Measurements from ENCODE around the gene MAP3K5. TPM values are rescaled to one million over a fixed set of nuclear protein-coding genes. Genes with fewer than 3 reads are reported as not detected.
"Not testable (repeated sequence)": the region's sequence is repeated elsewhere in the genome, so short reads cannot be mapped to it uniquely, and the experiment has no call there.

Gene MAP3K5
- total RNA-seq, 4 donors from 2014 or later, result 18.7 to 24.1 (median 20.7) TPM

DNA sequence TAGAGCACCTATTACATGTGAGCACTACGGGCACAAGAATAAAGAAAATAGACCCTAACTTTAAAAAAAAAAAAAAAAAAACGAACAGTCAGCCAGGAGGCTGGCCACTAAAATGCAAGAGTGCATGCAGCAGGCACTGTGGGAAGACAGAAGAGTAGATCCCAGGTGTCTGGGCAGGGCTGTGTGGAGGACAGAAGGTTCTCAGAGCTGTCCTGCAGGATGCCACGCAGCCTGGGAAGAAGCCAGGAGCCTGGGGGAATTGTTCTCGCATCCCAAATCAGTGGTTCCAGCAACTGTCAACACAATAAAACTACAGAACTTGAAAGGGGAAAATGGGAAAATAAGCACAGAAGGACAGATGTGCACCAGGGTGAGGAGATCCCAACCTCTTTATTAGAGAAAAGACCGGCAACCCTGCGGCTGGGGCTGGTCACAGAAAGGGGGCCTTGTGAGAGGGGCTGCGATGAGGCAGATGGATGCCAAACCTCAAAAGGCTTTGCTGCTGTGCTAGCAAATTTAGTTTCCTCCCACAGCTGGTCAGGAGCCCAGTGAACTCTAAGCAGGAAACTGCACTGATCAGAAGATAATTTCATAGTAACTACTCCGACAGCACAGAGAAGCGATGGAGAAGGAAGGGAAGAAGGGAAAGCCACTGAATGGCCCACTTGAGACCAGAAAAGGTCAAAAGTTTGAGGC, 30.9 kb downstream of the MAP3K5 start:
- DNase-seq (ENCODE audit: extremely low spot score), result no peak
- WGBS, result 25% methylated on average over 9 of the region's 9 CpGs
- Histone ChIP-seq H3K4me3 (peak overlapping the region; percentile 1 to 37 (median 21)), H3K36me3 (no peaks in the 10 kb centered on the region), H3K27me3 (no peaks in the 10 kb centered on the region), H3K9me3 (no peaks in the 10 kb centered on the region), H3K4me1 (peaks cover 54 to 66% (median 58%) of the 10 kb centered on the region in 4 donors), H3K27ac (replicated peaks in 1 of 4) (peak overlapping the region; percentile 60 to 73 (median 69))
- TF ChIP-seq EP300 (IDR thresholded peaks at IDR 0.05) (no peak), POLR2AphosphoS5 (IDR thresholded peaks at IDR 0.05) (peak in 1 of 2 donors; percentile 27), POLR2A (IDR thresholded peaks at IDR 0.05; ENCODE audit: low read depth) (no peak), CTCF (IDR thresholded peaks at IDR 0.05) (no peak)
- intact Hi-C loops (cut with DNase I), result no loop called here

GRCh38 chr6:136760781-136761180, 31.5 kb downstream of the MAP3K5 start:
- WGBS, result 83% methylated on average over 5 of the region's 5 CpGs
- DNase-seq (ENCODE audit: extremely low spot score); intact Hi-C loops (cut with DNase I); H3K9me3 ChIP-seq; H3K27me3 ChIP-seq; H3K36me3 ChIP-seq; H3K4me3 ChIP-seq: not testable (repeated sequence)
- peak overlapping the region; percentile 60 to 73 (median 69) for H3K27ac ChIP-seq (replicated peaks in 1 of 4)
- H3K4me1 ChIP-seq, result peaks cover 49 to 66% (median 55%) of the 10 kb centered on the region in 4 donors

DNA sequence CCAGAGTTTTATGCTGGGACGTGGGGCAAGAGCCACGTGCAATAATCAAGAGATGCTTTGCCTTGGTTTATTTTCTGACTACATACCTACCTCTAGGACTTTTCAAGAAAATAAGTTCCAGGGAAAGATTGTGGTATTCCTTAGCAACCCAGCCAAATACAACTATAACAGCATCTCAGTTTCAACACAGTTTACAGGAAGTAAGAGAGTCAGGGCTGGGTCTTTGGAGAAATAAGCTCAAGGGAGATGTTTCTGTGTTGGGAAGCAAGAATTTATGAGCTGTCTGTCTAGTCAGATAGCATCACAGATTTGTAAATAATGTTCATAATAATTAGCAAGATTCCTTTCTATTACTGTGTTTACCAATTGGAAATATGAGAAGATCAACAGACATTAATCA, 35.1 kb downstream of the MAP3K5 start:
- Histone ChIP-seq H3K36me3 (no peaks in the 10 kb centered on the region), H3K4me1 (peaks cover 26 to 53% (median 39%) of the 10 kb centered on the region in 4 donors), H3K9me3 (no peaks in the 10 kb centered on the region), H3K27me3 (no peaks in the 10 kb centered on the region), H3K4me3 (no peak overlapping the region), H3K27ac (replicated peaks in 1 of 4) (no peak overlapping the region)
- intact Hi-C loops (cut with DNase I), result no loop called here
- no peak for DNase-seq (ENCODE audit: extremely low spot score)
- TF ChIP-seq CTCF (IDR thresholded peaks at IDR 0.05) (no peak), EP300 (IDR thresholded peaks at IDR 0.05) (no peak), POLR2A (IDR thresholded peaks at IDR 0.05; ENCODE audit: low read depth) (no peak), POLR2AphosphoS5 (IDR thresholded peaks at IDR 0.05) (no peak)
- 67% methylated on average over 2 of the region's 2 CpGs for WGBS

DNA sequence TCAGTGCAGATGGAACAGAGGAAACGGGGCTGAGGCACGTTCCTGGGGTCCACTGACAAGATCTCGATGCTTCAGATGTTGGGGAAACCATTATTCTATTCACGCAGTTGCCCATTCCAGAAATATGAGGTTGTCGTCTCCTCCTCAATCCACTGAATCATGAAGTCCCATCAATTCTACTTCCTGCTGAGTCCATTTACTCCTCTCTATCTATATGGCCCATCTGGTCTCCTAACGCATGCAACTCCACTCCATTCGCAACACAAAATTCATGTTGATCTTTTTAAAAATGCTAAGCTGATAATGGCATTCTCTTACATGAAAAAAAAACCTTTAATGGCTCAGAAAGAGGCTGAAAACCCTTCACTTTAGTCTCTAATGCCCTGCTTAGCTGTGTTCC, 37.5 kb downstream of the MAP3K5 start:
- 95% methylated on average over 7 of the region's 7 CpGs for WGBS
- TF ChIP-seq POLR2A (IDR thresholded peaks at IDR 0.05; ENCODE audit: low read depth) (no peak), POLR2AphosphoS5 (IDR thresholded peaks at IDR 0.05) (no peak), CTCF (IDR thresholded peaks at IDR 0.05) (no peak), EP300 (IDR thresholded peaks at IDR 0.05) (no peak)
- no peak overlapping the region for H3K4me3 ChIP-seq
- DNase-seq (ENCODE audit: extremely low spot score), result no peak
- no peak overlapping the region for H3K27ac ChIP-seq (replicated peaks in 1 of 4)
- no peaks in the 10 kb centered on the region for H3K36me3 ChIP-seq
- peaks cover 35 to 52% (median 39%) of the 10 kb centered on the region in 4 donors for H3K4me1 ChIP-seq
- intact Hi-C loops (cut with DNase I), result no loop called here
- H3K9me3 ChIP-seq, result no peaks in the 10 kb centered on the region
- H3K27me3 ChIP-seq, result no peaks in the 10 kb centered on the region

DNA sequence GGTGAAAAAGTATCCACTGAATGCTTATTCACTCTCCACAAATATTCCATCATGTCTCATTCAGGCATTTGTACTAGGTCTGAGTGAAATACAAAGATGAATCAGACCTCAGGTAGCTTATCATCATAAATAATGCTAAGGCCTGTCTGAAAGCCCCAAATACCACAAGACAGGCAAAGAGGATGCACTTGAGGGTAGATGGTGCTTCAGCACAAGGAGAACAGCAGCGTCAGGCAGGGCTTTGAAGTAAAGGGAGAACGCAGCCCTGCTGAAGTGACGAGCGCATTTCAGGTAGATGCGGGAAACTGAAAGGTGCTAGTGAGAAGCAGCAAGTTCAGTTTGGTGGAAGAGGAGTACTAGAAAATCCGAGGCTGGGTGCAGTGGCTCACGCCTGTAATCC, 38.7 kb downstream of the MAP3K5 start:
- H3K27ac ChIP-seq (replicated peaks in 1 of 4), result no peak overlapping the region
- no peak overlapping the region for H3K4me3 ChIP-seq
- TF ChIP-seq POLR2AphosphoS5 (IDR thresholded peaks at IDR 0.05) (no peak), EP300 (IDR thresholded peaks at IDR 0.05) (no peak), CTCF (IDR thresholded peaks at IDR 0.05) (no peak), POLR2A (IDR thresholded peaks at IDR 0.05; ENCODE audit: low read depth) (no peak)
- WGBS, result 92% methylated on average over 7 of the region's 7 CpGs
- DNase-seq (ENCODE audit: extremely low spot score), result no peak
- intact Hi-C loops (cut with DNase I), result no loop called here
- H3K36me3 ChIP-seq, result no peaks in the 10 kb centered on the region
- no peaks in the 10 kb centered on the region for H3K9me3 ChIP-seq
- peaks cover 38 to 52% (median 39%) of the 10 kb centered on the region in 4 donors for H3K4me1 ChIP-seq
- no peaks in the 10 kb centered on the region for H3K27me3 ChIP-seq
